WTC11 (cell line): ENCODE measurements around the gene FPR1. TPM values are rescaled to one million over a fixed set of nuclear protein-coding genes. Genes with fewer than 3 reads are reported as not detected.

Source experiments
- ATAC-seq: fragments of 200-7000 bp; cut with Tn5 transposase; 2 replicates; pipeline ENCODE4 v1.10.0; 2021; ENCODE audit warnings: mild to moderate bottlenecking, moderate library complexity
- CTCF ChIA-PET: fragments of 300-600 bp; sonication (Branson Sonifier 250); formaldehyde crosslinking; loops from one replicate; lab custom pipeline; 2021; ENCODE audit warnings: antibody characterized with exemption; lab: Charles Lee
- POLR2A ChIA-PET: fragments of 350-600 bp; sonication (Branson Sonifier 250); formaldehyde crosslinking; loops from one replicate; lab custom pipeline; 2021; ENCODE audit warnings: antibody characterized with exemption; lab: Charles Lee
- DNase-seq: peaks from one replicate; pipeline ENCODE4 v3.0.0; 2021; ENCODE audit warnings: low spot score
- H3K27ac Mint-ChIP-seq: 2 replicates; pipeline ENCODE4 v1.8.0; 2021; ENCODE audit warnings: mixed read lengths
- H3K27me3 Mint-ChIP-seq: 2 replicates; pipeline ENCODE4 v1.8.0; 2021; ENCODE audit warnings: low read depth, mild to moderate bottlenecking, moderate library complexity, mixed read lengths
- H3K36me3 Mint-ChIP-seq: 2 replicates; pipeline ENCODE4 v1.8.0; 2021; ENCODE audit warnings: mixed read lengths
- H3K4me1 Mint-ChIP-seq: 2 replicates; pipeline ENCODE4 v1.8.0; 2022; ENCODE audit warnings: mixed read lengths
- H3K4me3 Mint-ChIP-seq: 2 replicates; pipeline ENCODE4 v1.8.0; 2021; ENCODE audit warnings: mild to moderate bottlenecking, moderate library complexity, mixed read lengths
- H3K9me3 Mint-ChIP-seq: 2 replicates; pipeline ENCODE4 v1.8.0; 2021; ENCODE audit warnings: mixed read lengths
- CREM ChIP-seq: sonication (generic); formaldehyde crosslinking; IDR thresholded peaks from 2 replicates; pipeline ENCODE4 v1.8.1; 2022; ENCODE audit warnings: mild to moderate bottlenecking, missing genetic modification reagents, moderate library complexity
- ETV6 ChIP-seq: sonication (generic); formaldehyde crosslinking; IDR thresholded peaks from 2 replicates; pipeline ENCODE4 v1.8.1; 2022; ENCODE audit warnings: mild to moderate bottlenecking, missing genetic modification reagents
- FOXK1 ChIP-seq: sonication (generic); formaldehyde crosslinking; IDR thresholded peaks from 2 replicates; pipeline ENCODE4 v1.8.0; 2022; ENCODE audit warnings: mild to moderate bottlenecking, moderate library complexity, missing genetic modification reagents
- HMGA2 ChIP-seq: fragments of 250-450 bp; sonication (Bioruptor Pico); IDR thresholded peaks from 2 replicates; pipeline ENCODE4 v1.4.0; 2021; ENCODE audit warnings: mild to moderate bottlenecking, moderate library complexity
- OVOL2 ChIP-seq: fragments of 250-450 bp; sonication (Bioruptor Pico); IDR thresholded peaks from 2 replicates; pipeline ENCODE4 v1.9.0; 2021; ENCODE audit warnings: mild to moderate bottlenecking, borderline replicate concordance
- SOX15 ChIP-seq: fragments of 250-450 bp; sonication (Bioruptor Pico); IDR thresholded peaks from 2 replicates; pipeline ENCODE4 v1.9.0; 2021; ENCODE audit warnings: mild to moderate bottlenecking
- ZBTB21 ChIP-seq: sonication (generic); formaldehyde crosslinking; IDR thresholded peaks from 2 replicates; pipeline ENCODE4 v1.8.1; 2023; ENCODE audit warnings: mild to moderate bottlenecking, missing genetic modification reagents, borderline replicate concordance
- ZNF138 ChIP-seq: sonication (generic); formaldehyde crosslinking; conservative IDR thresholded peaks from 2 replicates; pipeline ENCODE4 v1.8.1; 2022; ENCODE audit warnings: mild to moderate bottlenecking, moderate library complexity, missing genetic modification reagents
- ZNF317 ChIP-seq: sonication (generic); formaldehyde crosslinking; IDR thresholded peaks from 2 replicates; pipeline ENCODE4 v1.8.1; 2023; ENCODE audit warnings: low read depth, mild to moderate bottlenecking, moderate library complexity, missing genetic modification reagents, borderline replicate concordance
- ZNF396 ChIP-seq: fragments of 250-450 bp; sonication (Bioruptor Pico); IDR thresholded peaks from 2 replicates; pipeline ENCODE4 v1.8.0; 2021; ENCODE audit warnings: mild to moderate bottlenecking, moderate library complexity, borderline replicate concordance
- total RNA-seq: library from RNA; stranded (reverse); gene quantifications from 3 replicates; pipeline ENCODE4 v1.2.3, GENCODE V29; 2021
- TF ChIP-seq, protein P1 (sequence below): sonication (generic); formaldehyde crosslinking; IDR thresholded peaks from 2 replicates; pipeline ENCODE4 v1.8.1; 2023; ENCODE audit warnings: mild to moderate bottlenecking, missing genetic modification reagents, borderline replicate concordance
- TF ChIP-seq, protein P2 (sequence below): sonication (generic); formaldehyde crosslinking; IDR thresholded peaks from 2 replicates; pipeline ENCODE4 v1.8.0; 2022; ENCODE audit warnings: missing genetic modification reagents
- TF ChIP-seq, protein P3 (sequence below): sonication (generic); formaldehyde crosslinking; IDR thresholded peaks from 2 replicates; pipeline ENCODE4 v1.8.1; 2023; ENCODE audit warnings: mild to moderate bottlenecking, missing genetic modification reagents
- TF ChIP-seq, protein P4 (sequence below): sonication (generic); formaldehyde crosslinking; IDR thresholded peaks from 2 replicates; pipeline ENCODE4 v1.8.1; 2023; ENCODE audit warnings: mild to moderate bottlenecking, missing genetic modification reagents
- TF ChIP-seq, protein P5 (sequence below): sonication (generic); formaldehyde crosslinking; IDR thresholded peaks from 2 replicates; pipeline ENCODE4 v1.8.1; 2023; ENCODE audit warnings: mild to moderate bottlenecking, missing genetic modification reagents, moderate library complexity
- TF ChIP-seq, protein P6 (sequence below): sonication (generic); formaldehyde crosslinking; IDR thresholded peaks from 2 replicates; pipeline ENCODE4 v1.8.0; 2022; ENCODE audit warnings: mild to moderate bottlenecking, missing genetic modification reagents
- TF ChIP-seq, protein P7 (sequence below): sonication (generic); formaldehyde crosslinking; conservative IDR thresholded peaks from 2 replicates; pipeline ENCODE4 v1.8.1; 2022; ENCODE audit warnings: mild to moderate bottlenecking, missing genetic modification reagents
- TF ChIP-seq, protein P8 (sequence below): sonication (generic); formaldehyde crosslinking; IDR thresholded peaks from 2 replicates; pipeline ENCODE4 v1.8.0; 2022; ENCODE audit warnings: mild to moderate bottlenecking, missing genetic modification reagents

Gene FPR1
- total RNA-seq, 1 experiment from 2014 or later, result 0.72 TPM

DNA sequence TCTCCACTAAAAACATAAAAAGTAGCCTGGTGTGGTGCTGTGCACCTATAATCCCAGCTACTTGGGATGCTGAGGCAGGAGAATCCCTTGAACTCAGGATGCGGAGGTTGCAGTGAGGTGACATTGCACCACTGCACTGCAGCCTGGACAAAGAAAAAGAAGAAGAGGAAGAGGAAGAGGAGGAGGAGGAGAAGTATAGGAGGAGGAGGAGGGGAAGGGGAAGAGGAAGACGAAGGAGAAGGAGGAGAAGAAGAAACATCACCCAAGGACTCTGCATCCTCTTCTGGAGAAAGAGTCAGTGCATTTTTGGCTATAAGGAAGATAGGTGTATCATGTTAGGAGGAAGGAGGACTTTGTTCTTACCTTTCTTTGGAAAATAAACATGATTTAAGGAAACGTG is 30.3 kb upstream of the FPR1 start (continued):
- TF ChIP-seq, protein P1, sequence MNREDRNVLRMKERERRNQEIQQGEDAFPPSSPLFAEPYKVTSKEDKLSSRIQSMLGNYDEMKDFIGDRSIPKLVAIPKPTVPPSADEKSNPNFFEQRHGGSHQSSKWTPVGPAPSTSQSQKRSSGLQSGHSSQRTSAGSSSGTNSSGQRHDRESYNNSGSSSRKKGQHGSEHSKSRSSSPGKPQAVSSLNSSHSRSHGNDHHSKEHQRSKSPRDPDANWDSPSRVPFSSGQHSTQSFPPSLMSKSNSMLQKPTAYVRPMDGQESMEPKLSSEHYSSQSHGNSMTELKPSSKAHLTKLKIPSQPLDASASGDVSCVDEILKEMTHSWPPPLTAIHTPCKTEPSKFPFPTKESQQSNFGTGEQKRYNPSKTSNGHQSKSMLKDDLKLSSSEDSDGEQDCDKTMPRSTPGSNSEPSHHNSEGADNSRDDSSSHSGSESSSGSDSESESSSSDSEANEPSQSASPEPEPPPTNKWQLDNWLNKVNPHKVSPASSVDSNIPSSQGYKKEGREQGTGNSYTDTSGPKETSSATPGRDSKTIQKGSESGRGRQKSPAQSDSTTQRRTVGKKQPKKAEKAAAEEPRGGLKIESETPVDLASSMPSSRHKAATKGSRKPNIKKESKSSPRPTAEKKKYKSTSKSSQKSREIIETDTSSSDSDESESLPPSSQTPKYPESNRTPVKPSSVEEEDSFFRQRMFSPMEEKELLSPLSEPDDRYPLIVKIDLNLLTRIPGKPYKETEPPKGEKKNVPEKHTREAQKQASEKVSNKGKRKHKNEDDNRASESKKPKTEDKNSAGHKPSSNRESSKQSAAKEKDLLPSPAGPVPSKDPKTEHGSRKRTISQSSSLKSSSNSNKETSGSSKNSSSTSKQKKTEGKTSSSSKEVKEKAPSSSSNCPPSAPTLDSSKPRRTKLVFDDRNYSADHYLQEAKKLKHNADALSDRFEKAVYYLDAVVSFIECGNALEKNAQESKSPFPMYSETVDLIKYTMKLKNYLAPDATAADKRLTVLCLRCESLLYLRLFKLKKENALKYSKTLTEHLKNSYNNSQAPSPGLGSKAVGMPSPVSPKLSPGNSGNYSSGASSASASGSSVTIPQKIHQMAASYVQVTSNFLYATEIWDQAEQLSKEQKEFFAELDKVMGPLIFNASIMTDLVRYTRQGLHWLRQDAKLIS, result no peak
- TF ChIP-seq ZNF396, result no peak
- TF ChIP-seq, protein P2, sequence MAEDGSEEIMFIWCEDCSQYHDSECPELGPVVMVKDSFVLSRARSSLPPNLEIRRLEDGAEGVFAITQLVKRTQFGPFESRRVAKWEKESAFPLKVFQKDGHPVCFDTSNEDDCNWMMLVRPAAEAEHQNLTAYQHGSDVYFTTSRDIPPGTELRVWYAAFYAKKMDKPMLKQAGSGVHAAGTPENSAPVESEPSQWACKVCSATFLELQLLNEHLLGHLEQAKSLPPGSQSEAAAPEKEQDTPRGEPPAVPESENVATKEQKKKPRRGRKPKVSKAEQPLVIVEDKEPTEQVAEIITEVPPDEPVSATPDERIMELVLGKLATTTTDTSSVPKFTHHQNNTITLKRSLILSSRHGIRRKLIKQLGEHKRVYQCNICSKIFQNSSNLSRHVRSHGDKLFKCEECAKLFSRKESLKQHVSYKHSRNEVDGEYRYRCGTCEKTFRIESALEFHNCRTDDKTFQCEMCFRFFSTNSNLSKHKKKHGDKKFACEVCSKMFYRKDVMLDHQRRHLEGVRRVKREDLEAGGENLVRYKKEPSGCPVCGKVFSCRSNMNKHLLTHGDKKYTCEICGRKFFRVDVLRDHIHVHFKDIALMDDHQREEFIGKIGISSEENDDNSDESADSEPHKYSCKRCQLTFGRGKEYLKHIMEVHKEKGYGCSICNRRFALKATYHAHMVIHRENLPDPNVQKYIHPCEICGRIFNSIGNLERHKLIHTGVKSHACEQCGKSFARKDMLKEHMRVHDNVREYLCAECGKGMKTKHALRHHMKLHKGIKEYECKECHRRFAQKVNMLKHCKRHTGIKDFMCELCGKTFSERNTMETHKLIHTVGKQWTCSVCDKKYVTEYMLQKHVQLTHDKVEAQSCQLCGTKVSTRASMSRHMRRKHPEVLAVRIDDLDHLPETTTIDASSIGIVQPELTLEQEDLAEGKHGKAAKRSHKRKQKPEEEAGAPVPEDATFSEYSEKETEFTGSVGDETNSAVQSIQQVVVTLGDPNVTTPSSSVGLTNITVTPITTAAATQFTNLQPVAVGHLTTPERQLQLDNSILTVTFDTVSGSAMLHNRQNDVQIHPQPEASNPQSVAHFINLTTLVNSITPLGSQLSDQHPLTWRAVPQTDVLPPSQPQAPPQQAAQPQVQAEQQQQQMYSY (CRISPR knock-in tag), result no peak

DNA sequence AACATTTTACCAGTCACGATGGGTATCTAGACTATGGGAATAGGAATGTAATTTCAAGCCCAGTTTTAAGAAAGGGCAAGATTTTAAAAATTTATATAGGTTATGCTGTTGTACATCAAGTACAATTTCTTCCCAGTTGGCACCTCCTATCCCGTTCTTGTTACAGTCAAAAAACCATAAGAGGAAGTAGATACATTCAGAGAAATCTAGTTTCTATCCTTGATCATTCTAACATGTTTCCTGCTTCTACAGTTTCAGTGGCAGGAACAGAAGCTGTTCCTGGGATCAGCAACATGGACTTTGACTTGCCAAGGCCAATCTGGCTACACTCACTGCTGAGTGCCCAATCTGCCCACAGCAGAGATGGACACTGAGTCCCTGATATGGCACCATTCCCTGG is 28.6 kb upstream of the FPR1 start:
- no peak for ATAC-seq
- H3K27me3 Mint-ChIP-seq, result peaks cover 25% of the 10 kb centered on the region
- no peak overlapping the region for H3K4me3 Mint-ChIP-seq
- TF ChIP-seq, protein P3, sequence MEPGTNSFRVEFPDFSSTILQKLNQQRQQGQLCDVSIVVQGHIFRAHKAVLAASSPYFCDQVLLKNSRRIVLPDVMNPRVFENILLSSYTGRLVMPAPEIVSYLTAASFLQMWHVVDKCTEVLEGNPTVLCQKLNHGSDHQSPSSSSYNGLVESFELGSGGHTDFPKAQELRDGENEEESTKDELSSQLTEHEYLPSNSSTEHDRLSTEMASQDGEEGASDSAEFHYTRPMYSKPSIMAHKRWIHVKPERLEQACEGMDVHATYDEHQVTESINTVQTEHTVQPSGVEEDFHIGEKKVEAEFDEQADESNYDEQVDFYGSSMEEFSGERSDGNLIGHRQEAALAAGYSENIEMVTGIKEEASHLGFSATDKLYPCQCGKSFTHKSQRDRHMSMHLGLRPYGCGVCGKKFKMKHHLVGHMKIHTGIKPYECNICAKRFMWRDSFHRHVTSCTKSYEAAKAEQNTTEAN (CRISPR knock-in tag), result no peak
- no peak for TF ChIP-seq ZNF396
- DNase-seq, result no peak
- no peaks in the 10 kb centered on the region; the same call in 1 of the 2 replicates for H3K9me3 Mint-ChIP-seq
- H3K36me3 Mint-ChIP-seq, result no peaks in the 10 kb centered on the region
- ChIA-PET CTCF (no interaction called here), POLR2A (no interaction called here)
- H3K27ac Mint-ChIP-seq, result no peak overlapping the region
- peaks cover 8% of the 10 kb centered on the region for H3K4me1 Mint-ChIP-seq

DNA sequence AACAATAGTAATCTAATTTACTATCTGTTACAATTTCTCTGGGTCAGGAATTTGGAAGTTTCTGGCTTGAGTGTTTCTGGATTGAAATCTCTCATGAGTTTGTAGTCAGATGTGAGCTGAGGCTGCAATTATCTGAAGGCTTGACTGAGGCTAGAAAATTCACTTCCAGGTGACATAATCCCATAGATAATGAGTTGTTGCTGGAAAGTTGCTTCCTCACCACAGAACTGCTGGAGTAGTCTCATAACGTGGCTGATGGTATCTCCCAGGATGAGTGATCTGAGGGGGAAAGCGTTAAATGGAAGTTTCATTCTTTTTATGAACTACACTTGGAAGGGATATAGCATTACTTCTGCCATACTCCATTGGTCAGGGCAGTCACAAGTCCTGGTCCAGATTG is 28.0 kb upstream of the FPR1 start:
- CTCF ChIA-PET, result no interaction called here
- H3K9me3 Mint-ChIP-seq, result no peaks in the 10 kb centered on the region; the same call in 1 of the 2 replicates
- DNase-seq (no peak), ATAC-seq (no peak)
- POLR2A ChIA-PET, result no interaction called here
- TF ChIP-seq, protein P4, sequence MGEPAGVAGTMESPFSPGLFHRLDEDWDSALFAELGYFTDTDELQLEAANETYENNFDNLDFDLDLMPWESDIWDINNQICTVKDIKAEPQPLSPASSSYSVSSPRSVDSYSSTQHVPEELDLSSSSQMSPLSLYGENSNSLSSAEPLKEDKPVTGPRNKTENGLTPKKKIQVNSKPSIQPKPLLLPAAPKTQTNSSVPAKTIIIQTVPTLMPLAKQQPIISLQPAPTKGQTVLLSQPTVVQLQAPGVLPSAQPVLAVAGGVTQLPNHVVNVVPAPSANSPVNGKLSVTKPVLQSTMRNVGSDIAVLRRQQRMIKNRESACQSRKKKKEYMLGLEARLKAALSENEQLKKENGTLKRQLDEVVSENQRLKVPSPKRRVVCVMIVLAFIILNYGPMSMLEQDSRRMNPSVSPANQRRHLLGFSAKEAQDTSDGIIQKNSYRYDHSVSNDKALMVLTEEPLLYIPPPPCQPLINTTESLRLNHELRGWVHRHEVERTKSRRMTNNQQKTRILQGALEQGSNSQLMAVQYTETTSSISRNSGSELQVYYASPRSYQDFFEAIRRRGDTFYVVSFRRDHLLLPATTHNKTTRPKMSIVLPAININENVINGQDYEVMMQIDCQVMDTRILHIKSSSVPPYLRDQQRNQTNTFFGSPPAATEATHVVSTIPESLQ (CRISPR knock-in tag), result no peak
- no peak for TF ChIP-seq HMGA2 (CRISPR knock-in tag)
- TF ChIP-seq ZNF138 (CRISPR knock-in tag), result no peak
- no peak for TF ChIP-seq FOXK1 (CRISPR knock-in tag)
- peaks cover 8% of the 10 kb centered on the region for H3K4me1 Mint-ChIP-seq
- H3K36me3 Mint-ChIP-seq, result no peaks in the 10 kb centered on the region
- H3K27me3 Mint-ChIP-seq, result peaks cover 30% of the 10 kb centered on the region
- no peak overlapping the region for H3K4me3 Mint-ChIP-seq
- H3K27ac Mint-ChIP-seq, result no peak overlapping the region

DNA sequence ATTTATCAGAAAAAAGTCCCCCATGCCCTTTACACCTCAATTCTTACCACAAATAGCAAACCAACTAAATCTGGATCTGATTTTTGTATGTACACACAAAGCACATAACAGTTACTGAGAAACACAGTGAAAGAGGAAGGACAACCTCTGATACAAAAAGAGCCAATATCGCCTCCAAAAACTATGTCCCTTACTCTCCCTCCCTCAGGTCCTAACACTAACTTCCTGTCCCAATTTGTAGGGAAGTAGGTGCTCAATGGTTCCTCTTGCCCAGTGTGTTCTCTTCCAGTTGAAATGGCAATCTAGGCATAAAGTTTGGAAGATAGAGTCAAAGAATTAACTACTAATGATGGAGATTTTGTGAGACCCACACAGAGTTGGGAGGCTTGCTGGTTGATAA is 27.5 kb upstream of the FPR1 start:
- peaks cover 30% of the 10 kb centered on the region for H3K27me3 Mint-ChIP-seq
- peaks cover 8% of the 10 kb centered on the region for H3K4me1 Mint-ChIP-seq
- no peak for ATAC-seq
- no peaks in the 10 kb centered on the region for H3K36me3 Mint-ChIP-seq
- no peak overlapping the region for H3K27ac Mint-ChIP-seq
- H3K4me3 Mint-ChIP-seq, result no peak overlapping the region
- DNase-seq, result no peak
- CTCF ChIA-PET, result interaction anchor here (1.2 to 2.6 kb wide), 7 partner anchors 18 to 198 kb away, joined by 3 to 46 read pairs (median 13); partner anchors contain the start of gene FPR2
- H3K9me3 Mint-ChIP-seq, result no peaks in the 10 kb centered on the region; the same call in 1 of the 2 replicates
- POLR2A ChIA-PET, result no interaction called here
- TF ChIP-seq CREM (CRISPR knock-in tag), result no peak
- TF ChIP-seq ZBTB21 (CRISPR knock-in tag), result no peak
- TF ChIP-seq, protein P5, sequence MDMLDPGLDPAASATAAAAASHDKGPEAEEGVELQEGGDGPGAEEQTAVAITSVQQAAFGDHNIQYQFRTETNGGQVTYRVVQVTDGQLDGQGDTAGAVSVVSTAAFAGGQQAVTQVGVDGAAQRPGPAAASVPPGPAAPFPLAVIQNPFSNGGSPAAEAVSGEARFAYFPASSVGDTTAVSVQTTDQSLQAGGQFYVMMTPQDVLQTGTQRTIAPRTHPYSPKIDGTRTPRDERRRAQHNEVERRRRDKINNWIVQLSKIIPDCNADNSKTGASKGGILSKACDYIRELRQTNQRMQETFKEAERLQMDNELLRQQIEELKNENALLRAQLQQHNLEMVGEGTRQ, result no peak
- TF ChIP-seq SOX15 (CRISPR knock-in tag), result no peak
- no peak for TF ChIP-seq ETV6 (CRISPR knock-in tag)
- no peak for TF ChIP-seq OVOL2
- TF ChIP-seq, protein P6, sequence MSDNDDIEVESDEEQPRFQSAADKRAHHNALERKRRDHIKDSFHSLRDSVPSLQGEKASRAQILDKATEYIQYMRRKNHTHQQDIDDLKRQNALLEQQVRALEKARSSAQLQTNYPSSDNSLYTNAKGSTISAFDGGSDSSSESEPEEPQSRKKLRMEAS, result no peak
- TF ChIP-seq, protein P7, sequence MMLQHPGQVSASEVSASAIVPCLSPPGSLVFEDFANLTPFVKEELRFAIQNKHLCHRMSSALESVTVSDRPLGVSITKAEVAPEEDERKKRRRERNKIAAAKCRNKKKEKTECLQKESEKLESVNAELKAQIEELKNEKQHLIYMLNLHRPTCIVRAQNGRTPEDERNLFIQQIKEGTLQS (CRISPR knock-in tag), result no peak
- no peak for TF ChIP-seq ZNF317
- TF ChIP-seq, protein P8, sequence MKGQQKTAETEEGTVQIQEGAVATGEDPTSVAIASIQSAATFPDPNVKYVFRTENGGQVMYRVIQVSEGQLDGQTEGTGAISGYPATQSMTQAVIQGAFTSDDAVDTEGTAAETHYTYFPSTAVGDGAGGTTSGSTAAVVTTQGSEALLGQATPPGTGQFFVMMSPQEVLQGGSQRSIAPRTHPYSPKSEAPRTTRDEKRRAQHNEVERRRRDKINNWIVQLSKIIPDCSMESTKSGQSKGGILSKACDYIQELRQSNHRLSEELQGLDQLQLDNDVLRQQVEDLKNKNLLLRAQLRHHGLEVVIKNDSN, result no peak
